Tibial artery (tissue), 4 donors: ENCODE measurements around the gene TSTD1.
"Not testable (repeated sequence)": the region's sequence is repeated elsewhere in the genome, so short reads cannot be mapped to it uniquely, and the experiment has no call there.

ENCODE experiments used
- DNase-seq, 2 donors: peaks; one replicate each; pipeline ENCODE4 v3.0.0-alpha.2; 2019
- H3K27ac ChIP-seq, 2 donors: fragments of 200-600 bp; sonication (generic) in 1 of 2; 1 replicate in 1 of 2; 2 replicates in 1 of 2; pipeline ENCODE4 v1.5.1; 2018 to 2019; ENCODE audit warnings: mild to moderate bottlenecking in 1 of 2
- H3K27me3 ChIP-seq, 2 donors: fragments of 200-600 bp; sonication (generic) in 1 of 2; one replicate each; pipeline versions ENCODE4 v1.5.1 to v1.6.0; 2016 to 2019
- H3K36me3 ChIP-seq, 3 donors: fragments of 200-600 bp; sonication (generic) in 2 of 3; one replicate each; pipeline ENCODE4 v1.5.1; 2016 to 2019; ENCODE audit warnings: mild to moderate bottlenecking in 2 of 3
- H3K4me1 ChIP-seq, 4 donors: fragments of 200-600 bp; sonication (generic) in 2 of 4; 1 replicate in 3 of 4; 2 replicates in 1 of 4; pipeline ENCODE4 v1.5.1; 2016 to 2019
- H3K4me3 ChIP-seq, 2 donors: fragments of 200-600 bp; sonication (generic) in 1 of 2; 1 replicate in 1 of 2; 2 replicates in 1 of 2; pipeline ENCODE4 v1.5.1; 2018 to 2019; ENCODE audit warnings: mild to moderate bottlenecking in 2 of 2
- H3K9me3 ChIP-seq, 3 donors: fragments of 200-600 bp; sonication (generic) in 1 of 3; one replicate each; pipeline ENCODE4 v1.5.1; 2016 to 2019
- CTCF ChIP-seq, 2 experiments: fragments of 200-600 bp in 1 of 2; fragments of 450-650 bp in 1 of 2; IDR thresholded peaks; one replicate each; pipeline ENCODE4 v1.5.1; 2017 to 2019; ENCODE audit warnings: antibody characterized with exemption in 2 of 2, mild to moderate bottlenecking in 1 of 2, moderate library complexity in 1 of 2
- intact Hi-C: fragments of 100-400 bp; cut with DNase I; formaldehyde crosslinking; loops from one replicate; pipeline ENCODE4 v1.15.0; 2023; ENCODE audit warnings: low total_unique reads

Gene TSTD1

GRCh38 chr1:161037661-161038522, 872 bp downstream of the TSTD1 start:
- peak overlapping the region in 1 of 2 donors; percentile 31 for H3K27ac ChIP-seq
- intact Hi-C loops: no loop called here
- no peak for TF ChIP-seq CTCF (IDR thresholded peaks at IDR 0.05)

DNA sequence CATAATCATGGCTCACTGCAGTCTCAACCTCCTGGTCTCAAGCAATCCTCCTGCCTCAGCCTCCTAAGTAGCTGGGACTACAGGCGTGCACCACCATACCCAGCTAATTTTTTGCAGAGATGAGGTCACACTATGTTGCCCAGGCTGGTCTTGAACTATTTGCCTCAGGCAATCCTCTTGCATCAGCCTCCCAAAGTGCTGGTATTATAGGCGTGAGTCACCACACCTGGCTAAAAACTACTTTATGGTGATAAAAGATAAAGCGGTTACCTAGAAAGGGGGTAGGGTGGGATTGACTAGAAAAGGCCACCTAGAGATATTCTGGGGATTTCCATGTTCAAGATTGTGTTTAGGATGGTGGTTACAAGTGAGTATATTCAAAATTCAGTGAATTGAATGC, 5.0 kb downstream of the TSTD1 start:
- peaks cover 0 to 3% (median 0%) of the 10 kb centered on the region in 3 donors for H3K36me3 ChIP-seq
- no peaks in the 10 kb centered on the region for H3K27me3 ChIP-seq
- no peak for TF ChIP-seq CTCF (IDR thresholded peaks at IDR 0.05)
- DNase-seq: no peak
- H3K27ac ChIP-seq: no peak overlapping the region
- intact Hi-C loops: no loop called here
- peaks cover 0 to 10% (median 4%) of the 10 kb centered on the region in 4 donors for H3K4me1 ChIP-seq
- no peaks in the 10 kb centered on the region for H3K9me3 ChIP-seq
- no peak overlapping the region for H3K4me3 ChIP-seq

More at GRCh38 chr1:161037661-161038522, 872 bp downstream of the TSTD1 start:
- Histone ChIP-seq H3K27me3 (no peaks in the 10 kb centered on the region), H3K4me3 (peak overlapping the region; percentile 56 to 60), H3K9me3 (no peaks in the 10 kb centered on the region), H3K36me3 (peaks cover 37 to 45% (median 38%) of the 10 kb centered on the region in 3 donors), H3K4me1 (peaks cover 0 to 16% (median 4%) of the 10 kb centered on the region in 4 donors)
- no peak for DNase-seq

GRCh38 chr1:161032409-161032808, 6.4 kb downstream of the TSTD1 start:
- Histone ChIP-seq H3K9me3 (no peaks in the 10 kb centered on the region), H3K36me3 (no peaks in the 10 kb centered on the region), H3K4me3 (no peak overlapping the region), H3K4me1 (no peaks in the 10 kb centered on the region), H3K27ac (no peak overlapping the region), H3K27me3 (no peaks in the 10 kb centered on the region)
- DNase-seq: no peak
- intact Hi-C loops: no loop called here
- TF ChIP-seq CTCF (IDR thresholded peaks at IDR 0.05): no peak

DNA sequence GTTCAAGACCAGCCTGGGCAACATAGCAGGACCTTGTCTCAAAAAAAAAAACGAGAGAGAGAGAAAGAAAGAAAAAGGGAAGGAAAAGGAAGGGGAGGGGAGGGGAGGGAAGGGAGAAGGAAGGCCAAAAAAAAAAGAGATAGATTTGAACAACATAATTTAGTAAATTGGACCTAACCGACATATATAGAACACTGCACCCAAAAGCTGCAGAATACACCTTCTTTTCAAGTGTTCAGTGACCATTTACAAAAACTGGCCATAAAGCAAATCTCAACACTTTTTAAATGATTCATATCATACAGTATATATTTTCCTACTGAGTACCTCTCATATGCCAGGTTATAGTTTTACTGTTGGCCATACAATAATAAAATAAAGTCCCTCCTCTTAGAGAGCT, 6.9 kb downstream of the TSTD1 start:
- intact Hi-C loops: no loop called here
- DNase-seq: no peak
- no peaks in the 10 kb centered on the region for H3K27me3 ChIP-seq
- H3K4me1 ChIP-seq: no peaks in the 10 kb centered on the region
- H3K4me3 ChIP-seq: no peak overlapping the region
- H3K27ac ChIP-seq: no peak overlapping the region
- TF ChIP-seq CTCF (IDR thresholded peaks at IDR 0.05): no peak
- H3K9me3 ChIP-seq: no peaks in the 10 kb centered on the region
- H3K36me3 ChIP-seq: no peaks in the 10 kb centered on the region

- H3K4me1 ChIP-seq, DNase-seq, H3K9me3 ChIP-seq, H3K4me3 ChIP-seq, H3K27me3 ChIP-seq, H3K27ac ChIP-seq, H3K36me3 ChIP-seq, intact Hi-C loops: not testable (repeated sequence)
Measured at GRCh38 chr1:161029466-161029865, 9.3 kb downstream of the TSTD1 start.

- H3K36me3 ChIP-seq, intact Hi-C loops, H3K4me1 ChIP-seq, H3K9me3 ChIP-seq, H3K27ac ChIP-seq, H3K4me3 ChIP-seq, H3K27me3 ChIP-seq, DNase-seq: not testable (repeated sequence)
Measured at GRCh38 chr1:161026954-161027353, 11.8 kb downstream of the TSTD1 start.

DNA sequence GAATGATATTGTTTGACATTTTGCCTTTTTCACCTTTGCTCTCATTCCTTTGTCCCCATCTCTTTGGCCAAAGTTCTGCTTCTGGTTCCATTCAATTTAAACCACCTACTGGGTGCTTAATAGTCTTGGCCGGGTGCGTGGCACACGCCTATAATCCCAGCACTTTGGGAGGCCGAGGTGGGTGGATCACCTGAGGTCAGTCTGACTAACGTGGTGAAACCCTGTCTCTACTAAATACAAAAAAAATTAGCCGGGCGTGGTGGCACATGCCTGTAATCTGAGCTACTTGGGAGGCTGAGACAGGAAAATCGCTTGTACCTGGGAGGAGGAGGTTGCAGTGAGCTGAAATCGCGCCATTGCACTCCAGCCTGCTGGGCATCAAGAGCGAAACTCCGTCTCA, 16.3 kb downstream of the TSTD1 start:
- DNase-seq, H3K9me3 ChIP-seq, H3K27ac ChIP-seq, intact Hi-C loops, H3K36me3 ChIP-seq, H3K4me3 ChIP-seq: not testable (repeated sequence)
- Histone ChIP-seq H3K4me1 (peaks cover 0 to 20% (median 8%) of the 10 kb centered on the region in 4 donors), H3K27me3 (peaks cover 3 to 10% of the 10 kb centered on the region in 2 donors)
